ENCODE measurements around the gene DNAH6. TPM values are rescaled to one million over a fixed set of nuclear protein-coding genes. Genes with fewer than 3 reads are reported as not detected.

Gene DNAH6
- total RNA-seq, 1 experiment from 2014 or later = not detected

GRCh38 chr2:84472856-84473565, 43.3 kb upstream of the DNAH6 start:
- no peak overlapping the region for H3K27ac ChIP-seq (ENCODE audit: low read depth, low read length, poor library complexity, severe bottlenecking)
- no peak overlapping the region for H3K4me3 ChIP-seq (ENCODE audit: low read depth, low read length, poor library complexity, severe bottlenecking)
- ChIA-PET POLR2A (ENCODE audit: low non-redundant PET) (no interaction called here), CTCF (no interaction called here)
- H3K9me3 ChIP-seq (ENCODE audit: low read depth, low read length, poor library complexity, severe bottlenecking) = no peaks in the 10 kb centered on the region
- TF ChIP-seq CTCF (conservative IDR thresholded peaks at IDR 0.05; ENCODE audit: low read depth, low read length) = no peak
- no peak for TF ChIP-seq EZH2 (IDR thresholded peaks at IDR 0.05; ENCODE audit: borderline replicate concordance, low read depth, low read length, poor library complexity, severe bottlenecking)
- BruUV-seq (replicated peaks) = no TSS peak
- no peak for DNase-seq (ENCODE audit: low spot score)
- H3K27me3 ChIP-seq (replicated peaks; ENCODE audit: insufficient read depth, low read depth, low read length, poor library complexity) = peaks cover 14% of the 10 kb centered on the region
- no peaks in the 10 kb centered on the region for H3K4me1 ChIP-seq (ENCODE audit: insufficient read depth, low read length, poor library complexity, severe bottlenecking)
- no peaks in the 10 kb centered on the region for H3K36me3 ChIP-seq (ENCODE audit: insufficient read depth, low read length, poor library complexity, severe bottlenecking)
- intact Hi-C loops (cut with micrococcal nuclease; ENCODE audit: unreplicated experiment) = no loop called here

DNA sequence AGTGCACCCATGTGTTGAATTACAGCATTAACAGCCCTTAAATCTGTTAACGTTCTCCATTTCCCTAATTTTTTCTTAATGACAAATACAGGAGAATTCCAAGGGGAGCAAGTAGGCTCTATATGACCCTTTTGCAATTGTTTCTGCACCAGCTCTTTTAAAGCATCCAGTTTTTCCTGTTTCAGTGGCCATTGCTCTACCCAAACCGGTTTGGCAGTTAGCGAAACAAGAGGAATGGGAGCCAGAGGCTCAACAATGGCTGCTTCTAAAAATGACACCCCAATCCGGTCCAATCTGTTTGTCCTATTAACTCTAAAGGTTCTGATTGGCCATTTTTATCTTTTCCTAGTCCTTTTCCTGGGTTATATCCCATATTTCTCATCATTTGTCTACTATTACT, 42.1 kb upstream of the DNAH6 start:
- POLR2A ChIA-PET (ENCODE audit: low non-redundant PET) = no interaction called here
- no peak for DNase-seq (ENCODE audit: low spot score)
- TF ChIP-seq EZH2 (IDR thresholded peaks at IDR 0.05; ENCODE audit: borderline replicate concordance, low read depth, low read length, poor library complexity, severe bottlenecking) (no peak), CTCF (conservative IDR thresholded peaks at IDR 0.05; ENCODE audit: low read depth, low read length) (no peak)
- H3K4me1 ChIP-seq (ENCODE audit: insufficient read depth, low read length, poor library complexity, severe bottlenecking) = no peaks in the 10 kb centered on the region
- H3K4me3 ChIP-seq (ENCODE audit: low read depth, low read length, poor library complexity, severe bottlenecking) = no peak overlapping the region
- CTCF ChIA-PET = no interaction called here
- peaks cover 14% of the 10 kb centered on the region for H3K27me3 ChIP-seq (replicated peaks; ENCODE audit: insufficient read depth, low read depth, low read length, poor library complexity)
- H3K36me3 ChIP-seq (ENCODE audit: insufficient read depth, low read length, poor library complexity, severe bottlenecking) = no peaks in the 10 kb centered on the region
- no peaks in the 10 kb centered on the region for H3K9me3 ChIP-seq (ENCODE audit: low read depth, low read length, poor library complexity, severe bottlenecking)
- intact Hi-C loops (cut with micrococcal nuclease; ENCODE audit: unreplicated experiment) = no loop called here
- no TSS peak for BruUV-seq (replicated peaks)
- no peak overlapping the region for H3K27ac ChIP-seq (ENCODE audit: low read depth, low read length, poor library complexity, severe bottlenecking)

- Histone ChIP-seq H3K27ac (ENCODE audit: low read depth, low read length, poor library complexity, severe bottlenecking) (no peak overlapping the region), H3K27me3 (replicated peaks; ENCODE audit: insufficient read depth, low read depth, low read length, poor library complexity) (peaks cover 12% of the 10 kb centered on the region), H3K4me1 (ENCODE audit: insufficient read depth, low read length, poor library complexity, severe bottlenecking) (no peaks in the 10 kb centered on the region), H3K36me3 (ENCODE audit: insufficient read depth, low read length, poor library complexity, severe bottlenecking) (no peaks in the 10 kb centered on the region), H3K4me3 (ENCODE audit: low read depth, low read length, poor library complexity, severe bottlenecking) (no peak overlapping the region), H3K9me3 (ENCODE audit: low read depth, low read length, poor library complexity, severe bottlenecking) (no peaks in the 10 kb centered on the region)
- TF ChIP-seq EZH2 (IDR thresholded peaks at IDR 0.05; ENCODE audit: borderline replicate concordance, low read depth, low read length, poor library complexity, severe bottlenecking) = no peak
- no peak for TF ChIP-seq CTCF (conservative IDR thresholded peaks at IDR 0.05; ENCODE audit: low read depth, low read length)
- CTCF ChIA-PET = no interaction called here
- POLR2A ChIA-PET (ENCODE audit: low non-redundant PET) = no interaction called here
- DNase-seq (ENCODE audit: low spot score) = no peak
- intact Hi-C loops (cut with micrococcal nuclease; ENCODE audit: unreplicated experiment) = no loop called here
- no TSS peak for BruUV-seq (replicated peaks)
Measured at GRCh38 chr2:84477886-84478285, 38.4 kb upstream of the DNAH6 start.
